Measurements from ENCODE around the gene NXN.

- TF ChIP-seq CTCF (IDR thresholded peaks at IDR 0.05; ENCODE audit: poor library complexity, severe bottlenecking) (no peak), POLR2AphosphoS5 (IDR thresholded peaks at IDR 0.05) (no peak), SMC3 (conservative IDR thresholded peaks at IDR 0.05; ENCODE audit: poor library complexity) (no peak), MXI1 (conservative IDR thresholded peaks at IDR 0.05; ENCODE audit: poor library complexity, severe bottlenecking) (no peak), EP300 (conservative IDR thresholded peaks at IDR 0.05; ENCODE audit: poor library complexity, severe bottlenecking) (no peak), TAF1 (IDR thresholded peaks at IDR 0.05; ENCODE audit: low read depth) (peak; percentile 22), EZH2 (IDR thresholded peaks at IDR 0.05; ENCODE audit: borderline replicate concordance, insufficient read depth, low read length, poor library complexity, severe bottlenecking) (no peak), RAD21 (conservative IDR thresholded peaks at IDR 0.05) (no peak), REST (IDR thresholded peaks at IDR 0.05; ENCODE audit: borderline replicate concordance) (no peak)
Measured at GRCh38 chr17:951325-952132, 28.0 kb downstream of the NXN start.
